Measurements from ENCODE around the gene KCTD20.

- TF ChIP-seq CTCF (IDR thresholded peaks at IDR 0.05 in 4 of 5, conservative IDR thresholded peaks at IDR 0.05 in 1 of 5) (no peak), POLR2A (IDR thresholded peaks at IDR 0.05) (no peak)
Measured at GRCh38 chr6:36402481-36402880, 40.3 kb upstream of the KCTD20 start.

Measured in gastrocnemius medialis (tissue), 4 donors.